Stimulated activated naive CD8-positive, alpha-beta T cell treated with anti-CD3 and anti-CD28 coated beads, Interleukin-15, amount 100 ng/mL, for 72 hours (primary cell): ENCODE measurements around the gene HARBI1.

Source experiments
- ATAC-seq: fragments of 150-1000 bp; cut with Tn5 transposase; 2 replicates; pipeline ENCODE4 v1.10.0; 2021; ENCODE audit warnings: mild to moderate bottlenecking, moderate library complexity
- DNase-seq, 2 donors: peaks; one replicate each; pipeline ENCODE4 v3.0.0; 2021 to 2022
- H3K27ac Mint-ChIP-seq, 2 donors: one replicate each; pipeline ENCODE4 v1.8.0; 2022; ENCODE audit warnings: mild to moderate bottlenecking in 2 of 2, mixed read lengths in 2 of 2, moderate library complexity in 2 of 2
- H3K27me3 Mint-ChIP-seq: one replicate; pipeline ENCODE4 v1.8.0; 2022; ENCODE audit warnings: mixed read lengths
- H3K4me1 Mint-ChIP-seq: one replicate; pipeline ENCODE4 v1.8.0; 2022; ENCODE audit warnings: mild to moderate bottlenecking, mixed read lengths
- H3K4me3 Mint-ChIP-seq, 2 donors: one replicate each; pipeline ENCODE4 v1.8.0; 2022; ENCODE audit warnings: mild to moderate bottlenecking in 2 of 2, mixed read lengths in 2 of 2, moderate library complexity in 1 of 2
- H3K9me3 Mint-ChIP-seq, 2 donors: one replicate each; pipeline ENCODE4 v1.8.0; 2022; ENCODE audit warnings: mixed read lengths in 2 of 2

Gene HARBI1, protein sequence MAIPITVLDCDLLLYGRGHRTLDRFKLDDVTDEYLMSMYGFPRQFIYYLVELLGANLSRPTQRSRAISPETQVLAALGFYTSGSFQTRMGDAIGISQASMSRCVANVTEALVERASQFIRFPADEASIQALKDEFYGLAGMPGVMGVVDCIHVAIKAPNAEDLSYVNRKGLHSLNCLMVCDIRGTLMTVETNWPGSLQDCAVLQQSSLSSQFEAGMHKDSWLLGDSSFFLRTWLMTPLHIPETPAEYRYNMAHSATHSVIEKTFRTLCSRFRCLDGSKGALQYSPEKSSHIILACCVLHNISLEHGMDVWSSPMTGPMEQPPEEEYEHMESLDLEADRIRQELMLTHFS

DNA sequence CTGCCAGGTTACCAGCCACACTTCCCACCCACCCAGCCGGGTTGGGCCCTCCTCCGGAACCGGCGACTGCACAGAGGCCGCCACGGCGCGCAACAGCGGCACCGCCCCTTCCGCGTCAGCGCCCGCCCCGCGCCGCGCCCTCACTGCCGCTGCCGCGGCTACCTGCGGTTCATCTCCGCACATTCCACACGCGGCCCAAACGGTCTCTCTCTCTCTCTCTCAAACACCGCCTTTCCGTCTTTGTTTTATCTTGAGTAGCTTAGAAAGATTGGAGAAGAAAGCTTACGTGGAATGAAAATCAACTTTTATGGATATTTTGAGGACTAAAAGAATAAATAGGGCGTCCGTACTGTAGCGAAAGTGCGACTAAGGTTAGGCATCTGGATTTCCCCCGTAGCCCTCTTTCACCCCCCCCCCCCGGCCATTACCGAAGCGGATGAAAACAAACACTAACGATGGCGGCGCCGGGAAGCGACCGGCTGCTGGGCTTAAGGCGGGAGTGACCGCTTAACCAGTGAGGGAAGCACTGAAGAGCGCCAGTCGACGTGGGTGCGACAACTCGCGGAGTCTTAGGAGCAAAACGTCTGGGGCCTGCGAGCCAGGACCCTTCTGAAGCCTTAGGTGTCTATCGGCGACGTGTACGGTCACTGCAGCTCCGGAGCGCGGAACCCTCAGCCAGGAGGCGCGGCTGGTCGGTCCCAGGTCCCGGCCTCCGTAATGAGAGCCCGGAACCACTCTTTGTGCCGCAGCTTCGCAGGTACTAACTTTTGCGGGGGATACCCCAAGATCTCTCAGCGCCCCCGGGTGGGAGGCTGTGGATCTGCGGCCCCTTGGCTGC, at the start of gene HARBI1, which contains the start of gene ATG13:
Gene HARBI1 (minus strand): TSS at position 94 of the 838 bp plus-strand sequence. CDS start 990 bp downstream, outside the sequence.
Gene ATG13 (plus strand): TSS at position 420 of the 838 bp plus-strand sequence. CDS start 26,739 bp downstream, outside the sequence.
- H3K4me1 Mint-ChIP-seq: peaks cover 56% of the 10 kb centered on the region
- DNase-seq (peak; percentile 94), ATAC-seq (peak; percentile 98)
- no peaks in the 10 kb centered on the region for H3K27me3 Mint-ChIP-seq
- peak within 1 kb of the TSS; percentile 100 for H3K27ac Mint-ChIP-seq
- H3K9me3 Mint-ChIP-seq: no peaks in the 10 kb centered on the region
- peak within 1 kb of the TSS; percentile 97 to 99 for H3K4me3 Mint-ChIP-seq

DNA sequence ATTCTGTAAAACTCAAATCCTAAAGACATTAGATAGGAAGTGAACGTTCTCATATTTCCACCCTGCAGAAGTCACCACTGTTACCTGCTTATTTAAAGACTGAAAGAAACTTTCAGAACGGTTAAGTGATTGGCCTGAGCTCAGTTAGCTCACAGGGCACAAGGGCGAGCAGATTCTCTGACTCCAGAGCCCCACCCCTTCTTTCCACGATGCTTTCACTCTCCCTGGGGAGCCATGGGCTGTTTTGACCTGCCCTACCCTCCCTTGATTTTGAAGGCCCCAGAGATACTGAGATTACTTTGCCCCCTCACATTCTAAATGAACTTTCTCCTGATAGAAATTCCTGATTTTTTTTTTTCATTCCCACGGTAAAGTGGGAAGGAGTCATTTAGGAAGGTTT, 49.5 kb upstream of the HARBI1 start:
- H3K9me3 Mint-ChIP-seq: no peaks in the 10 kb centered on the region
- H3K4me1 Mint-ChIP-seq: peaks cover 23% of the 10 kb centered on the region
- ATAC-seq (no peak), DNase-seq (no peak)
- peak overlapping the region; percentile 19 to 21 for H3K27ac Mint-ChIP-seq
- H3K4me3 Mint-ChIP-seq: no peak overlapping the region
- H3K27me3 Mint-ChIP-seq: no peaks in the 10 kb centered on the region

DNA sequence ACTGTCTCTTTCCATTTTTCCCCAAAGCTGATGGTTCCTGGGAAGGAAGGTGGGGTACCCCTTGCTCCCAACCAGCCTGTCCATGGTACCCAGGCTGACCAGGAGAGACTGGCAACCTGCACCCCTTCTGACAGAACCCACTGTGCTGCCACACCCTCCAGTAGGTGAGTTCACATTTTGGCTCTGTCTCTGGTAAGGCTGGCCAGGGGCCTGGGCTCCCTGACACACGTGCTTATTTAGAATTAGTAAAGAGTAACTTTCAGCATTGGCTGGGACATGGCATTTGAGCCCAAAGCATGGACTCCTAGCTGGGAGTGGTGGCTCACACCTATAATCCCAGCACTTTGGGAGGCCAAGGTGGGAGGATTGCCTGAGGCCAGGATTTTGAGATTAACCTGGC, 48.3 kb upstream of the HARBI1 start:
- Mint-ChIP-seq H3K27me3 (no peaks in the 10 kb centered on the region), H3K27ac (no peak overlapping the region), H3K9me3 (no peaks in the 10 kb centered on the region), H3K4me3 (no peak overlapping the region), H3K4me1 (peaks cover 11% of the 10 kb centered on the region)
- ATAC-seq (no peak), DNase-seq (no peak)

DNA sequence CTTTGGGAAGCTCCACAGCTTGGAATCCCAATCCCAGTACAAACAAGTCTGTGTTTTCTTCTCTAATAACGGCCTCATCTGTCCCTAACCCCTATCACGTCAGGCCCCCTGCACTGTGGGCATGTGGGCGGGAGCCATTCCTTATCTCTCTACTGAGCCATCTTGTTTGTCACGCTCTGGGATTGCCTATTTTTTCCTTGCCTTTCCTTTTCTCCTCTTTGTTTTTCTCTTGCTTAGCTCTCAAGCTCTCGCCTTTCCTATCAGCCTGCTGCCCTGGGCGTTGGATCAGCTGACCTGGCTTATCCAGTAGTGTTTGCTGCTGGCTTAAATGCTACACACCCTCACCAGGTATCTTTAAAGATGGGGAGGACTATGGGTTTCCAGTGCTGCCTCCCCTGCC, 47.6 kb upstream of the HARBI1 start:
- Mint-ChIP-seq H3K27ac (no peak overlapping the region), H3K4me1 (peaks cover 4% of the 10 kb centered on the region), H3K9me3 (no peaks in the 10 kb centered on the region)

DNA sequence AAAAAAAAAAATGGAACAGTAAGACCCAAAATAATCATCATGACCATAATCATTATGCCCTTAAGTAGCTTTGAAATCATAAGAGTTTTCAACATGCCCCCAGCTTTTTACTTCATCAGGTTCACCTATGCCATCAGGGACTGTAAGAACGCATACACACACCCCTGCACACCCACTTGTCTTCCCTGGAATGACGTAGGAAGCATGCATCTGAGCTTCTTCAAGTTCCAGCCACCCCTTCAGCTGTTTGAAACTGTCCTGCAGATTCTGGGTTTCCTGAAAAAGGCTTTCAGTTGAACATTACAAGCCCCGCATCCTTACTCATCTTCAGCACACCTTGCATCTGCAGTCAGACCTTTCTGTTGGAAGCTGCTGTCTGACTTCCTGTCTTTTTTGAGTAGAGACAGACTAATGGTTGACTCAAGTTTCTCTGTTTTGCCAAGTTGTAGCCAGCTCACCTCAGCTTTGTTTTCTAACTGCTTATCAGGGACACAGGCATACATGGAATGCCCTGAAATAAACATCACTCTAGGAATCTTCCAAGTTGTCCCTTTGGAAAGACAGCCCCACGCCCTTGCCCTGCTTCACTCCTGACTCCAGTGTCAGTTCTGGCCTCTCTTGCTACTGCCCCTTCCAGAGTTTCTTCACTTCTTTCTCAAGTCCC, 46.4 kb upstream of the HARBI1 start:
- no peak for ATAC-seq
- H3K9me3 Mint-ChIP-seq: no peaks in the 10 kb centered on the region
- peak overlapping the region in 1 of 2 donors; percentile 69 for H3K27ac Mint-ChIP-seq
- H3K4me1 Mint-ChIP-seq: no peaks in the 10 kb centered on the region
- H3K4me3 Mint-ChIP-seq: no peak overlapping the region
- no peaks in the 10 kb centered on the region for H3K27me3 Mint-ChIP-seq
- DNase-seq: no peak

More for the DNA sequence above, 47.6 kb upstream of the HARBI1 start:
- Mint-ChIP-seq H3K27me3 (no peaks in the 10 kb centered on the region), H3K4me3 (no peak overlapping the region)
- no peak for DNase-seq
- no peak for ATAC-seq

DNA sequence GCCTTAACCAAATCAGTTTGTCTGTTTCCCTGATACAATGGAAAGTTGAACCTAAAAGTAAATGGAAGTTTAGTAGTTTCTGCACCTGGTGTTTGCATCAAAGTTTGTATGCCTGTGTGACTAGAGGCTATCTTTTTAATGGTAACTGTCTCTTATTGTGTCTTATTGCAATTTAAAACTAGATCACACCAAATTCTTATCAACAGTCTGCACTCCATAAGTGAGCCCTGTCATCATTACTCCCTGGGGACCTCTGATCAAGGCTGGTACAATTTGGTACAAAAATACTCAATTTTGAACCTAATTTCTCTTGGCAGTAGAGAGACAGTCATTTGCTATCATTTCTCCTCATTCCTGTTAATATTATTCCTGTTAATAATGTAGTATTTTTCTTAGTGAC, 45.3 kb upstream of the HARBI1 start:
- Mint-ChIP-seq H3K27ac (no peak overlapping the region), H3K9me3 (no peaks in the 10 kb centered on the region), H3K27me3 (no peaks in the 10 kb centered on the region), H3K4me1 (no peaks in the 10 kb centered on the region), H3K4me3 (no peak overlapping the region)
- ATAC-seq (no peak), DNase-seq (no peak)

DNA sequence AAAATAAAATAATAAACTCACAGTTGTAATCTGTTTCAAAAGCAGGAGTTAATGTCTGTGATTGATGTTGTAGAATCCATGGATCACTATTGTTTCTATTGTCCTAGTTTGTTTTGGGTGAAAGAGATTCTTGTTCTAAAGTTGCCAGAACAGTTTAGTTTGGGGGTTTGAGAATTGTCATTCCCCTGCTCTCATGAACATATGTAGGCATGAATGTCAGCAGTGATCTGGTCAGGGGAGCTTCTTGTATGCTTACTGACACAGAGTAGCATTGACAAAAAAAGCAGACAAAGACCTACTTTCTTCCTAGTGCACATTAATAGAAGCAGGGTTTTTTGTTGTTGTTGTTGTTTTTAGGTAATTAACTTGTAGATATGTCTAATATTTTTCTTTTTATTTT, 44.8 kb upstream of the HARBI1 start:
- ATAC-seq: no peak

DNA sequence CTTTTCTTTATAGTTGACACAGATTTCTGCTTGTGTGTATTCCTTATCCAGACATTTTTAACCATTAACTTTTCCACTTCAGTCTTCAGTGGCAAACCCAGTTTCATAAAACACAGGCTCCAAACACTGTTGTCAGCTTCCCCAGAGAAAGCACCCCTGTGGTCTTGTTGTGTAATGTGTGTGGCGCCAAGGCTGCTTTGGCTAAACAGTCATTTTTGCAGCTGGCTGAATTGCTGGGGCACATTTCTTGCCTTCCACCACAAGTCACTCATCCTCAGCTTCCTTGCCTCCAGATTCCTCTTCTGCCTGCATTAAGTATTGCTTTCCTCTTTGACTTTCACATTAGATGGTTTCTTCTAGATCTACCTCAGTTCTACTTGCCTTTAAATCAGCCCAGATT, 42.9 kb upstream of the HARBI1 start:
- H3K4me1 Mint-ChIP-seq: no peaks in the 10 kb centered on the region
- no peak for DNase-seq
- no peaks in the 10 kb centered on the region for H3K27me3 Mint-ChIP-seq
- H3K4me3 Mint-ChIP-seq: no peak overlapping the region
- no peaks in the 10 kb centered on the region for H3K9me3 Mint-ChIP-seq
- no peak overlapping the region for H3K27ac Mint-ChIP-seq
- ATAC-seq: no peak

More for the DNA sequence above, 44.8 kb upstream of the HARBI1 start:
- Mint-ChIP-seq H3K27ac (no peak overlapping the region), H3K27me3 (no peaks in the 10 kb centered on the region), H3K4me1 (no peaks in the 10 kb centered on the region), H3K4me3 (no peak overlapping the region), H3K9me3 (no peaks in the 10 kb centered on the region)
- DNase-seq: no peak

DNA sequence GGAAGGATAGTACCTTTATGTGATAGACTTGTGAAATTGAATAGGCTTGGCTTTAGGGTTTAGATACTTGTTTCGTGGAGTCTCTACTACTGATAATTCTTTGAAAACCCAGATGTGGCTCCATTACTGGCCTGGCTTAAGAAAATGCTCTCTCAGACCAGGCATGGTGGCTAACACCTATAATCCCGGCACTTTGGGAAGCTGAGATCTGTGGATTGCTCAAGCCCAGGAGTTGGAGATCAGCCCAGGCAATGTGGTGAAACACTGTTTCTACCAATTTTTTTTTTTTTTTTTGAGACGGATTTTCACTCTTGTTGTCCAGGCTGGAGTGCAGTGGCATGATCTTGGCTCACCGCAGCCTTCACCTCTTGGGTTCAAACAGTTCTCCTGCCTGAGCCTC, 41.2 kb upstream of the HARBI1 start:
- DNase-seq (no peak), ATAC-seq (no peak)
- Mint-ChIP-seq H3K9me3 (no peaks in the 10 kb centered on the region), H3K4me1 (no peaks in the 10 kb centered on the region), H3K27me3 (no peaks in the 10 kb centered on the region), H3K27ac (peak overlapping the region in 1 of 2 donors; percentile 76), H3K4me3 (no peak overlapping the region)

DNA sequence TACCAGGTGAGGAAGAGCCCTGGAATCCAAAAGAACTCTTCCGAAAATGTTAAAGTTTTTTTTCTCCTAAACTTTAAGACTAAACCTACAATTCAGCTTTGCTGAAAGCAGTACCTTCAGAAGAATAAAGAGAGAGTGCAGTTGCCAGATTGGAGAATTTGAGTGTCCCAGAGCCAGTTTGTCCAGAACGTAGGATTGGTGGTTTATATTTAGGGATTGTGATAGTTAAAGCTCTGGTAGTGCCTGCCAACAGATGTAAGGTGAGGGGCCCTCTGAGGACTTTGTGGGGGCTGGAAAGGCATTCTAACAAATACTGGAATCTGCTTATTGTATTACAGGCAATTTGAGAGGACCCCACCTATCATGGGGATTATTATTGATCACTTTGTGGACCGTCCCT, 40.2 kb upstream of the HARBI1 start:
- no peak for ATAC-seq
- Mint-ChIP-seq H3K9me3 (no peaks in the 10 kb centered on the region), H3K4me1 (no peaks in the 10 kb centered on the region), H3K4me3 (no peak overlapping the region), H3K27me3 (no peaks in the 10 kb centered on the region), H3K27ac (no peak overlapping the region)
- DNase-seq: no peak

DNA sequence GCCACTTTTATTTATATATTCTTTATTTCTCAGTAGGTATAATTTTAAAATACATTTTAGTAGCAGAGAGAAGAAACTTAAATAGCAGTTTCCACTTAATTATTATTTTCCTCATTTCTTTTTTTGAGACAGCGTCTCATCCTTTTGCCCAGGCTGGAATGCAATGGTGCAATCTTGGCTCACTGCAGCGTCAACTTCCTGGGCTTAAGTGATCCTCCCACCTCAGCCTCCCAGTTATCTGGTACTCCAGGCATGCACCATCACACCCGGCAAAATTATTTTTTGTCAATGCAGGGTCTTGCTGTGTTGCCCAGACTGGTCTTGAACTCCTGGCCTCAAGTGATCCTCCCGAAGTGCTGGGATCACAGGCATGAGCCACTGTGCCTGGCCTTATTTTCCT, 38.6 kb upstream of the HARBI1 start:
- H3K9me3 Mint-ChIP-seq: no peaks in the 10 kb centered on the region
- no peak overlapping the region for H3K27ac Mint-ChIP-seq
- H3K4me3 Mint-ChIP-seq: no peak overlapping the region
- no peaks in the 10 kb centered on the region for H3K27me3 Mint-ChIP-seq
- ATAC-seq (no peak), DNase-seq (no peak)
- no peaks in the 10 kb centered on the region for H3K4me1 Mint-ChIP-seq

DNA sequence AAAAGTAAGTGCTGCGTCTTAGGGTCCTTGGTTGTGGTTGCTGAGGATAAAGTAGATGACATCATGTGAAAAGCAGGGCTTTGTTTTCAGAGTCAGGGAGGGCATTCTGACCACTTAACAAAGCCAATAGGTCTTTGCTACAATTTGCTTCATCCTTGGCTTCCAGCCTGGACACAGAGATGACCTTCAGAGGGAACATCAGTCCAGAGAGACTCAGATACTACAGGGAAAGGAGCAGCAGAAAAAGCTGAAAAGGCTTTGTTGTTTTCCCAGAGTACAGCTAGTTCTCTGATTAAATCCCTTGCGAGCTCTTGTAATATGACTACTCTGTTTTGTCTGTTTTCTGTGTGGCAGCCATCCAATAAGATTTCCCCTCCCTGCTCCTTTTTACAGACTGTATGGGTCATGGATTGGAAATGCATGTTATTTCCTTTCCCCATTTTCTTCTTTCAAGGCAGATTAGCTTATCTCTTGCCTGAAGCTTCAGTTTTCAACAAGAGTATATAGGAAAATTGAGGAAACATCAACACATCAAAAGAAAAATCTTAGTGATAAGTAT, 32.2 kb upstream of the HARBI1 start:
- H3K27ac Mint-ChIP-seq: no peak overlapping the region
- no peaks in the 10 kb centered on the region for H3K4me1 Mint-ChIP-seq
- H3K27me3 Mint-ChIP-seq: no peaks in the 10 kb centered on the region

DNA sequence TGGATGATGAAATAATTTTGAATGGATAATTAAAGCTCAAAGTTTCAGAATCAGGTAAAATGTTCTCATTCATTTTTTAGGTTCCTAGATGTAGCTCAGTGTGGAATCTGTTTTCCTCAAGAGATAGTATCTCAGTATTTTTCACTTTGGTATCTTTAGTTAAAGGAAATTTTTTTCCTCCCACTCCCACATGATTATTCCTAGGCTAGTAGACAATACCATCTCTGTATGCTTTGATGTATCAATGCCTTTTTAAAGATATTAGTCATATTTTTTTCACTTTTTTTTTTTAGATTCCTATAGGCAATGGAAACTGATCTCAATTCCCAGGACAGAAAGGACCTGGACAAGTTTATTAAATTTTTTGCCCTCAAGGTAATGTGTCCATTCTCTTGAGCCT, 27.0 kb upstream of the HARBI1 start:
- Mint-ChIP-seq H3K27me3 (no peaks in the 10 kb centered on the region), H3K27ac (no peak overlapping the region), H3K4me3 (no peak overlapping the region), H3K4me1 (peaks cover 22% of the 10 kb centered on the region), H3K9me3 (peaks cover 0 to 5% of the 10 kb centered on the region in 2 donors)
- no peak for DNase-seq
- ATAC-seq: no peak

More for the DNA sequence above, 32.2 kb upstream of the HARBI1 start:
- DNase-seq: no peak
- ATAC-seq: no peak
- Mint-ChIP-seq H3K4me3 (no peak overlapping the region), H3K9me3 (no peaks in the 10 kb centered on the region)

DNA sequence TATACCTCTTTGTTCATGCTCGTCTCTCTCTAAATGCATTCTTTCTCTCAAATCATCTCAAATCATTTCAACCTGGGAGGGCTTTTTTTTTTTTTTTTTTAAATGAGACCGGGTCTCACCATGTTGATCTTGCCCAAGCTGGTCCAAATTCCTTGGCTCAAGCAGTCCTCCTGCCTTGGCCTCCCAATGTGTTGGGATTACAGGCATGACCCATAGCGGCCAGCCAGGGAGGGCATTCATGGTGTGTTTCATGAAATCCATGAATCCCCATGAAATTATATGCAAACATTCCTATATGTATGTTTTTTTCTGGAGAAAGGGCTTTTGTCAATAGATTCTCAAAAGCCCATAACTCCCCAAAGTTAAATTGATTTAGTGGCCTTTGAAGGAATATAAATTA, 26.5 kb upstream of the HARBI1 start:
- Mint-ChIP-seq H3K4me3 (no peak overlapping the region), H3K4me1 (peaks cover 22% of the 10 kb centered on the region), H3K27ac (peak overlapping the region in 1 of 2 donors; percentile 79), H3K9me3 (peaks cover 0 to 5% of the 10 kb centered on the region in 2 donors), H3K27me3 (no peaks in the 10 kb centered on the region)
- ATAC-seq (no peak), DNase-seq (no peak)

DNA sequence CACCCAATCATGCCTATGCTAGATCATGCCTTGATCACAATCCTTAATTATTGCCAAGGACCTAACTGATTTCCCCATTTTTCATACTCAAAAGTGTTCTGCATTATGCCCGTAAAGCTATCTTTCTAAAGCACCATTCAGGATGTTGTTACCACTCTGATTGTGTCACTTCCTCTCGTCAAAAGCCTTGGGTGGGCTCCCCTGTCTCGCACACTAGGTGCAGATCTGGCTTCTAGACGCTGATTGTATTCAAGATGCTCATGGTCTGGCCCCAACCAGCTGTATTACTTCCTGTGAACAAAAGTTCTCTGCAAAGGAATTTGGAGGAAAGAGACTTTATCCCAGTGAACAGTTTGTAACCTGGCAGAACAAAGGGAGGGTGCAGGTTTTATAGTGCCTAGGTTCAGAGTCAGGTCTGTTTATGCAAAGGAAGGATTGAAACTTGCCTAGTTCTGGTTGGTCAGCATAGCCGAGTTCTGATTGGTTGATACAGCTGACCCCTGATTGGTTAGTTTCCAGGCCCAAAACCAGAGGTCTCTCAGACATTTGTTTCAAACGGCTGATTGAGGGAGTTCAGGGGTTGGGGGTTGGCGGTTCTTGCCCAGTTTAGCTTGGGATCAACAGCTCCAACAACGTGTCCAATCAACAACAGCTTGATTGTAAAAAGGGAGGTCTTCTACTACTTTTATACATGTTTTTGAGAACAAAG, 25.8 kb upstream of the HARBI1 start:
- ATAC-seq: no peak
- peaks cover 22% of the 10 kb centered on the region for H3K4me1 Mint-ChIP-seq
- peak overlapping the region in 1 of 2 donors; percentile 38 for H3K27ac Mint-ChIP-seq
- peaks cover 0 to 5% of the 10 kb centered on the region in 2 donors for H3K9me3 Mint-ChIP-seq
- no peaks in the 10 kb centered on the region for H3K27me3 Mint-ChIP-seq
- DNase-seq: no peak
- H3K4me3 Mint-ChIP-seq: no peak overlapping the region
